Fibroblast of villous mesenchyme (primary cell): ENCODE results near the gene ABCB11. TPM values are rescaled to one million over a fixed set of nuclear protein-coding genes. Genes with fewer than 3 reads are reported as not detected.

Experiments
- DNase-seq: peaks from one replicate; pipeline ENCODE4 v3.0.0-alpha.2; 2010; ENCODE audit warnings: low read depth
- H3K4me3 ChIP-seq: 2 replicates; pipeline ENCODE4 v1.5.1; 2011; ENCODE audit warnings: low read depth, mild to moderate bottlenecking, low read length
- total RNA-seq: library from RNA; depleted of rRNA; stranded (reverse); fragments of >200 nt; gene quantifications from 2 replicates; pipeline ENCODE4 v1.2.3, GENCODE V29; 2012
- TF ChIP-seq, protein P1 (sequence below): IDR thresholded peaks from 2 replicates; pipeline ENCODE4 v1.5.1; 2012; ENCODE audit warnings: low read depth, mild to moderate bottlenecking, low read length; ENCODE audit not compliant: insufficient read depth

Gene ABCB11
- total RNA-seq, 1 donor, result under 0.01 TPM

GRCh38 chr2:168897449-168897848 lies 133.7 kb downstream of the ABCB11 start:
- H3K4me3 ChIP-seq, result no peak overlapping the region
- TF ChIP-seq, protein P1, sequence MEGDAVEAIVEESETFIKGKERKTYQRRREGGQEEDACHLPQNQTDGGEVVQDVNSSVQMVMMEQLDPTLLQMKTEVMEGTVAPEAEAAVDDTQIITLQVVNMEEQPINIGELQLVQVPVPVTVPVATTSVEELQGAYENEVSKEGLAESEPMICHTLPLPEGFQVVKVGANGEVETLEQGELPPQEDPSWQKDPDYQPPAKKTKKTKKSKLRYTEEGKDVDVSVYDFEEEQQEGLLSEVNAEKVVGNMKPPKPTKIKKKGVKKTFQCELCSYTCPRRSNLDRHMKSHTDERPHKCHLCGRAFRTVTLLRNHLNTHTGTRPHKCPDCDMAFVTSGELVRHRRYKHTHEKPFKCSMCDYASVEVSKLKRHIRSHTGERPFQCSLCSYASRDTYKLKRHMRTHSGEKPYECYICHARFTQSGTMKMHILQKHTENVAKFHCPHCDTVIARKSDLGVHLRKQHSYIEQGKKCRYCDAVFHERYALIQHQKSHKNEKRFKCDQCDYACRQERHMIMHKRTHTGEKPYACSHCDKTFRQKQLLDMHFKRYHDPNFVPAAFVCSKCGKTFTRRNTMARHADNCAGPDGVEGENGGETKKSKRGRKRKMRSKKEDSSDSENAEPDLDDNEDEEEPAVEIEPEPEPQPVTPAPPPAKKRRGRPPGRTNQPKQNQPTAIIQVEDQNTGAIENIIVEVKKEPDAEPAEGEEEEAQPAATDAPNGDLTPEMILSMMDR, result no peak
- no peak for DNase-seq

DNA sequence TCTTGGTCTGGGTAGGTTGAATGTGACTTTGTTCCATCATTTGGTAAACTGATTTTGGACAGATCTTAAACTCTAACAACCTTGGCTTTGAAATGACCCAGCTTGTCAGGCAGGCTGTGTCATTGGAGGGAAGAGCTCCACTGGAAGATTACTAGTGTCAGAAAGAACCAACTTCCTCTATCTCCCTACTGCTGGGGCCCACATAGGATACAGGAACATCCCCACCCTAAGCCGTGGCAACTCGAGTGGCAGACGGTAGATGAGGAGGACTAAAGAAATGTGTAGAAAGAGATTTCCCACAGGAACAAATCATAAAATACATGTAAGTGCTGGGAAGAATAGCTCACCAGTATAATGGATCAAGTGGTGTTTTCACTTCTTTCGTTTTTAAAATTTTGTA lies 134.3 kb downstream of the ABCB11 start:
- TF ChIP-seq, protein P1, result no peak
- no peak for DNase-seq
- no peak overlapping the region for H3K4me3 ChIP-seq

- no peak for DNase-seq
- TF ChIP-seq, protein P1, result no peak
- no peak overlapping the region for H3K4me3 ChIP-seq
Observed at GRCh38 chr2:168895771-168896170, 135.4 kb downstream of the ABCB11 start.

- no peak overlapping the region for H3K4me3 ChIP-seq
- DNase-seq, result no peak
- TF ChIP-seq, protein P1, result no peak
Observed at GRCh38 chr2:168894720-168895119, 136.4 kb downstream of the ABCB11 start.

DNA sequence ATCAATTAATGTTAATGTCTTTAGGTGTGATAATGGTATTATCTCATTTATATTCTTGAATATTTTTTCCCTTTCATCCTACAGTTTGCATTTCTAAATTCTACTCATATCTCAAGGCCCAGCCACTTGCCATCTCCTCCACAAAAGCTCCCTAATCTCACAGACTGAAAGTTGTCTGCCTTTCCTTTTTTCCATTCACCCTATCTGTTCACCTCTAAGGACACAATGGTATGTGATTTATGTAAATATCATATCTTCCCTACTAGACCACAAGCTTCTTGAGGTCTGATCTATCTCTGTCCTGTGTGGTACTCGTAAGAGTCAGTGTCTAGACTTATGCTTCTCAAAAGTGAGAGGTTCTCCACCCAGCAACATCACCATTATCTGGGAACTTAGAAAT lies 137.0 kb downstream of the ABCB11 start:
- H3K4me3 ChIP-seq, result no peak overlapping the region
- TF ChIP-seq, protein P1, result no peak

GRCh38 chr2:168892327-168892726 lies 138.8 kb downstream of the ABCB11 start:
- TF ChIP-seq, protein P1, result no peak
- no peak overlapping the region for H3K4me3 ChIP-seq
- DNase-seq, result no peak

More for the DNA sequence above, 137.0 kb downstream of the ABCB11 start:
- DNase-seq, result no peak
